ENCODE data around the gene RNASE9. TPM values are rescaled to one million over a fixed set of nuclear protein-coding genes. Genes with fewer than 3 reads are reported as not detected.
"Not testable (repeated sequence)": the region's sequence is repeated elsewhere in the genome, so short reads cannot be mapped to it uniquely, and the experiment has no call there.

RNASE9 gene
- total RNA-seq, 1 donor from 2014 or later, result not detected

GRCh38 chr14:20522332-20522731 is 38.5 kb downstream of the RNASE9 start:
- TF ChIP-seq CTCF (conservative IDR thresholded peaks at IDR 0.05; ENCODE audit: low read depth, low read length), result no peak
- no peak overlapping the region for H3K4me3 ChIP-seq (ENCODE audit: low read depth, low read length)
- DNase-seq (ENCODE audit: low read depth), result no peak

- no peak for DNase-seq (ENCODE audit: low read depth)
- TF ChIP-seq CTCF (conservative IDR thresholded peaks at IDR 0.05; ENCODE audit: low read depth, low read length), result no peak
- H3K4me3 ChIP-seq (ENCODE audit: low read depth, low read length), result no peak overlapping the region
Observed at GRCh38 chr14:20516921-20517320, 43.9 kb downstream of the RNASE9 start.

DNA sequence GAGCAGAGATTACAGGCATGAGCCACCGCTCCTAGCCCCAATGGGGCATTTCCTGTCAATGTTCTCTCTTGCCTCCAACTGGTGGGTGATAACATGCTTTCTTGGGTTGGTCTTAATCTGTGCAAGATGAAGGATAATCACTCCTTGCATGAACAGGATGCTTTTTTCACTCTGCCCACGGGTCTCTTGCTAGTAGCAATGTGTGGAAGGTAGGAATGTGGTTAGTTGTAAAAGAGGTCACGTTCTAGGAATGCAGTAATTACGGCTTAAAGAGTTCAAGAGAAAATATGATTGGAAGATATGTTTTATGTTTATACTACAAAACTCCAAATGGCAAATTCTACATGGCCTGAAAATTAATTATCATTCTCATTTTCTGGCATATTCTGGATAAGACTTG is 45.0 kb downstream of the RNASE9 start:
- no peak overlapping the region for H3K4me3 ChIP-seq (ENCODE audit: low read depth, low read length)
- DNase-seq (ENCODE audit: low read depth), result no peak
- no peak for TF ChIP-seq CTCF (conservative IDR thresholded peaks at IDR 0.05; ENCODE audit: low read depth, low read length)

- TF ChIP-seq CTCF (conservative IDR thresholded peaks at IDR 0.05; ENCODE audit: low read depth, low read length), result no peak
- no peak for DNase-seq (ENCODE audit: low read depth)
- no peak overlapping the region for H3K4me3 ChIP-seq (ENCODE audit: low read depth, low read length)
Observed at GRCh38 chr14:20512177-20512905, 48.5 kb downstream of the RNASE9 start.

- TF ChIP-seq CTCF (conservative IDR thresholded peaks at IDR 0.05; ENCODE audit: low read depth, low read length), result no peak
- H3K4me3 ChIP-seq (ENCODE audit: low read depth, low read length), result no peak overlapping the region
- no peak for DNase-seq (ENCODE audit: low read depth)
Observed at GRCh38 chr14:20508367-20508766, 52.5 kb downstream of the RNASE9 start.

DNA sequence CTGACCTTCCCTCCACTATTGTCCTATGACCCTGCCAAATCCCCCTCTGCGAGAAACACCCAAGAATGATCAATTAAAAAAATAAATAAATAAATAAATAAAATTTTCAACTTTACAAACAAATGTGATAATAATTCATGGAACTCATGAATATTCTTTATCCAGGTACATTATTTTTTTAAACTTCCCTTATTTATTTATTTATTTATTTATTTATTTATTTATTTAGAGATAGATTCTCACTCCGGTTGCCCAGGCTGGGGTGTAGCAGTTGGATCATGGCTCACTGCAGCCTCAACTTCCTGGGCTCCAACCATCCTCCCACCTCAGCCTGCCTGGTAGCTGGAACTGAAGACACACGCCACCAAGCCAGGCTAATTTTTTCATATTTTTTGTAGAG is 53.3 kb downstream of the RNASE9 start:
- DNase-seq (ENCODE audit: low read depth); H3K4me3 ChIP-seq (ENCODE audit: low read depth, low read length): not testable (repeated sequence)

DNA sequence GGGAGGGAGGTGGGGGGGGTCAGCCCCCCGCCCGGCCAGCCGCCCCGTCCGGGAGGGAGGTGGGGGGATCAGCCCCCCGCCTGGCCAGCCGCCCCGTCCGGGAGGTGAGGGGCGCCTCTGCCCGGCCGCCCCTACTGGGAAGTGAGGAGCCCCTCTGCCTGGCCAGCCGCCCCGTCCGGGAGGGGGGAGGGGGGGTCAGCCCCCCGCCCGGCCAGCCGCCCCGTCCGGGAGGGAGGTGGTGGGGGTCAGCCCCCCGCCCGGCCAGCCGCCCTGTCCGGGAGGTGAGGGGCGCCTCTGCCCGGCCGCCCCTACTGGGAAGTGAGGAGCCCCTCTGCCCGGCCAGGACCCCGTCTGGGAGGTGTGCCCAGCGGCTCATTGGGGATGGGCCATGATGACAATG is 54.1 kb downstream of the RNASE9 start:
- not testable (repeated sequence) for DNase-seq (ENCODE audit: low read depth); H3K4me3 ChIP-seq (ENCODE audit: low read depth, low read length)

GRCh38 chr14:20506276-20506675 is 54.6 kb downstream of the RNASE9 start:
- not testable (repeated sequence) for DNase-seq (ENCODE audit: low read depth); H3K4me3 ChIP-seq (ENCODE audit: low read depth, low read length)

Other genes starting within 250 kb of the RNASE9 start
- 54.8 and 68.8 TPM in 2 replicates for gene CCNB1IP1, start 227.8 kb downstream of the RNASE9 start, total RNA-seq
- gene PARP2, start 217.4 kb downstream of the RNASE9 start, total RNA-seq, result 23.1 and 26.1 TPM in 2 replicates
- gene TEP1, start 147.5 kb downstream of the RNASE9 start, total RNA-seq, result 7.0 and 17.5 TPM in 2 replicates
- under 0.01 and 0.17 TPM in 2 replicates for gene KLHL33, start 124.9 kb downstream of the RNASE9 start, total RNA-seq
- gene OSGEP, start 106.2 kb downstream of the RNASE9 start, total RNA-seq, result 24.6 and 59.7 TPM in 2 replicates
- 321 and 381 TPM in 2 replicates for gene APEX1, start 105.8 kb downstream of the RNASE9 start, total RNA-seq
- gene PIP4P1, start 99.6 kb downstream of the RNASE9 start, total RNA-seq, result 16.3 and 19.1 TPM in 2 replicates
- gene PNP, start 91.6 kb downstream of the RNASE9 start, total RNA-seq, result 152 and 178 TPM in 2 replicates
- not detected in 2 replicates for gene RNASE10, start 55.5 kb downstream of the RNASE9 start, total RNA-seq
- not detected in 2 replicates for gene RNASE11, start 27.0 kb upstream of the RNASE9 start, total RNA-seq
- not detected in 2 replicates for gene RNASE12, start 30.3 kb upstream of the RNASE9 start, total RNA-seq
- not detected in 2 replicates for gene OR6S1, start 80.6 kb upstream of the RNASE9 start, total RNA-seq
- gene RNASE4, start 123.5 kb upstream of the RNASE9 start, total RNA-seq, result 5.3 and 7.6 TPM in 2 replicates
- gene ANG, start 127.7 kb upstream of the RNASE9 start, total RNA-seq, result 1.3 and 4.8 TPM in 2 replicates
- gene EDDM3A, start 184.8 kb upstream of the RNASE9 start, total RNA-seq, result not detected in 2 replicates
- not detected in 2 replicates for gene EDDM3B, start 207.4 kb upstream of the RNASE9 start, total RNA-seq
- gene RNASE6, start 220.2 kb upstream of the RNASE9 start, total RNA-seq, result 0.14 and 0.81 TPM in 2 replicates
- 0.40 TPM in 1 of 2 replicates, not detected in the other for gene RNASE1, start 241.8 kb upstream of the RNASE9 start, total RNA-seq